SK-N-MC (cell line): ENCODE data around the gene CCNA1.

Experiments
- EZH2 ChIP-seq: fragments of 200-600 bp; sonication (generic); IDR thresholded peaks from one replicate; pipeline ENCODE4 v1.6.1; 2017; ENCODE audit warnings: antibody characterized with exemption
- POLR2AphosphoS5 ChIP-seq: IDR thresholded peaks from 2 replicates; pipeline ENCODE4 v1.6.1; 2012; ENCODE audit warnings: mild to moderate bottlenecking, low read depth, low read length, borderline replicate concordance

- TF ChIP-seq EZH2 (no peak), POLR2AphosphoS5 (no peak)
These were observed 22.7 kb downstream of the CCNA1 start for GRCh38 chr13:36454987-36455386.
